NCI-H2171 (cell line): ENCODE data around the gene PLPPR2.
A peak's percentile ranks its signal among the peaks of the same experiment; 100 is the strongest.
"Not testable (repeated sequence)": the region's sequence is repeated elsewhere in the genome, so short reads cannot be mapped to it uniquely, and the experiment has no call there.

ENCODE experiments used
- DNase-seq: peaks from one replicate; lab custom pipeline; 2025; lab: John Stamatoyannopoulos, UW

Gene PLPPR2

DNA sequence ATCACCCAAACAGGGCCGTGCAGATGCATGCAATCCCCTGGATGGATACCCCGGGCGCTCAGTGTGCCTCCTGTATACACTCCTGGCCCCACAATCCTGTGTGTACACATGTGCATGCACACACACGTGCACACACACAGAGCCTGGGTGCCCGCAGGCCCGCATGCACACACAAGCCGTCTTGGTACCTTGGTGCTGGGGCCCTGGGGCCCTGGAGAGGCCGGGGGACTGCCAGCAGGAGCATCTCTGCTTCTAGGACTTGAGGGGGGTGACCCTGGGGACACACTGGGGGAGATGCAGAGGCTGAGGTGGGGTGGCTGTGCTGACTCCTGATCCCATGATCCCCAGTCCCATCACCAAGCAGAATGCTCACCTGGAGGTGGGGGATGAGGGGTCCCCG lies 44.4 kb downstream of the PLPPR2 start:
- DNase-seq, result no peak

DNA sequence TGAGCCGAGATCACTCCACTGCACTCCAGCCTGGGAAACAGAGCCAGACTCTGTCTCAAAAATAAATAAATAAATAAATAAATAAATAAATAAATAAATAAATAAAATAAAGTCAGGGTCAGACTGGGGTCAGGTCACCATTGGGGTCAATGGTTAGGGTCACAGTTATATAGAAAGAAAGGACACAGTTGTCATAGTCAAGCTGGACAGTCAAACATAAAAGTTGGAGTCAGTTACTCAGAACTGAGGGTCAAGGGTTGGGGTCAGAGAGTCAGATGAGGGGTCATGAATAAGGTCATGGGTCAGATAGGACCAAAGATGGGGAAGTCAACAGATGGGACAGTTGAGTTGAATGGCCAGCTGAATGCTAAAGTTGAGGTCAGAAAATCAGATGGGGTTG lies 45.6 kb downstream of the PLPPR2 start:
- no peak for DNase-seq

DNA sequence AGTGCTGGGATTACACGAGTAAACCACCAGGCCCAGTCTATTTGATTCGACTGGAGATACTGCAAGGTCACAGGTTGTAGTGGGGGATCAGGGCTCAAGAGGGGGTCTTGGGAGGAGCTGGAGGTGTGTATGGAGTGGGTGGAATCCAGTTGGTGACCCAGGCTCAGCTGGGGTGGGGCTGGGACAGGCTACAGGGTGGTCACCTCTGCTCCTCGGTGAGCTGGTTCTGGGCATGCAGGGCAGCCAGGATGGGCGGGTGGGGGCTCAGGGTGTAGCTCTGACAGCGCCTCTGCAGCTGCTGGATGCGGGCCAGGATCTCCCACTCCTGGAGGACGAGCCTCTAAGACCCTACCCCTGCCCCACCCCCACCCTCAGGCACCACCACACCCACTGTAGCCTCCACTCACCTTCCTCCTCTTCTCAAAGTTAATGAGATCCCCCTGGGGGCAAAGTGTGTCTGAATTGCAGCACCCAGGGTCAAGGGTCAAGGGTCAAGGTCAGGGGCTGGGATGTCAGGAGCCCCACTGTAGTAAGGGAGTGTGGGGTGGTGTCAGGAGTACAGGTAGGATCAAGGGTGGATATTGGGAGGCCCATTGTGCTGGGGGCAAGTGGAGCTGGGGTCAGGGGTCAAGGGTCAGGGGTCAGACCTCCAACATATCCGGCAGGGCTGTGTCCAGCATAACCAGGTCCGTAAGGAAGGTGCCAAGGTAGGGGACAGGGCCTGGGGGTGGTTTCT lies 46.7 kb downstream of the PLPPR2 start:
- no peak for DNase-seq

DNA sequence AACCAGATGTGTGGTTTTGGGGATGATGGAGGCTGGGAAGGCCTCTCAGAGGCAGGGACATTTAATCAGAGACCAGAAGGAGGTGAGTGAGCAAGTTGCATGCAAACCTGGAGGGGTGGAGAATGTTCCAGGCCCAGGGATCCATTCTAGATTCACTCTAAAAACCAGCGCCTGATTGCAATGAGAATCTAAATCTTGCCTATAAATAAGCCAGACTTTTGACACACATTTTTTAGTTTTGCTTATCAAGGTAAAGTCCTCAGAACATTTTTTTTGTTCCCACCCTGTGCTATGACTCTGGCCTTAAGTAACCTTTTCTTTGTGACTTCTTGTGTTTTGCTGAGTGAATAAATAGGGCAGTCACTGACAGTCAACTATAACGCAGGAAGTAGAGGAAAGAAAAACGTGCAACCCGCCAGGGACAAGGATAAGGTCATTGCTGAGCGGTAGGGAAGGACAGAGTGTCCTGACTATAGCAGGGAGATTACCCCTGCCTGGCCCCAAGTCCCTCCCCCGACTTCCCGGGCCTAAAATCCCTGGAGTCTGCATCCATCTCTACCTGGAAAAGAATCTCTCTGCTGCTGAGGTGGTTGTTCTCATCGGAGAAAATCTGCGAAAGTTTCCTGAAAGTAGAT lies 49.5 kb downstream of the PLPPR2 start:
- DNase-seq, result no peak

DNA sequence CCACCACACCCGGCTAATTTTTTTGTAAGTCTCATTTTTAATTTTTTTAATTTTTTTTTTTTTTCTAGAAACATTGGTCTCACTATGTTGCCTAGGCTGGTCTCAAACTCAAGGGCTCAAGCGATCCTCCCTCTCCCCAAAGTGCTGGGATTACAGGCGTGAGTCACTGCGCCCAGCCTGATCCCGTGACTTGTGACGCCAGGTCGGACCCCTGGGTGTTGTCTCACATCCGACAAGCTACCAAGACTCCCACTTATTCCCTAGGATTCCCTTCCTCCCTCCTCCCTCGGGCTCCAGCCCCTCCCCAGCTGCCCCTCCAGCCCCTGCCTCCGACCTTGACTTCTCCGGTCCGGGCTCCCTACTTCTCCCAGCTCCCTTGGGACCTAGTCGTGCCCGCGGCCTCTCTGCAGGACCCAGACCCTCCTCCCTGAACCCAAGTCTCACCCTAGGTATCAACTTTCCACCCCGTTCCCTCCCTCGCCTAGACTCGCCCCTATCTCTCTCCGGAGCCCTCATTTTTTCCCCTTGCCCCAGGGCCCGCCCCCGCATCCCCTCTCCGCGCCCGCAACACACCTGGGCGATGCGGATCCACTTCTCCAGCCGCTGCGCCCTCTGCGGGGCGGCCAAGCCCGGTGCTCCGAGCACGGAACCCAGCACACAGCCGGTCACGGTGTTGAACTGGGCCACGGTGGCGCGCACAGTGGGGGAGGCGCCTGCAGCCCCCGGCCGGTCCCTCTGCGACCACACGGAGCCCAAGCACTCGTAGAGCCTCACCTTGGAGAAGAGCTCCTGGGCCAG lies 50.8 kb downstream of the PLPPR2 start:
- no peak for DNase-seq

DNA sequence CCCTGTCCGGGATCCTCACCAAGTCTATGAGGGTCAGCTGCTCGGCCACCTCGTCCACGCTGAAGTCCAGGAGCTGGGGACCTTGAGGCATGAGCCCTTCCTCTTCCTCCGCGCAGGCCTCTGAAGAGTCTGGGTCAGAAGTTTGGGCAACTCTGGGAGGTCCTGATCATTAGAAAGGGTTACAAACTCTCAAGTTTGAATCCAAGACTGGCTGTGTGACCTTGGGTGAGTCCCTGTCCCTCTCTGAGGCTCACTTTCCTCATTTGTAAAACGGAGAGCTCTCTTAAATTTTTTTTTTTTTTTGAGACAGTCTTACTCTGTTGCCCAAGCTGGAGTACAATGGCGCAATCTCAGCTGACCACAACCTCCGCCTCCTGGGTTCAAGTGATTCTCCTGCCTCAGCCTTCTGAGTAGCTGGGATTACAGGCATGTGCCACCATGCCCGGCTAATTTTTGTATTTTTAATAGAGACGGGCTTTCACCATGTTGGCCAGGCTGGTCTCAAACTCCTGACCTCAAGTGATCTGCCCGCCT lies 51.5 kb downstream of the PLPPR2 start:
- not testable (repeated sequence) for DNase-seq

DNA sequence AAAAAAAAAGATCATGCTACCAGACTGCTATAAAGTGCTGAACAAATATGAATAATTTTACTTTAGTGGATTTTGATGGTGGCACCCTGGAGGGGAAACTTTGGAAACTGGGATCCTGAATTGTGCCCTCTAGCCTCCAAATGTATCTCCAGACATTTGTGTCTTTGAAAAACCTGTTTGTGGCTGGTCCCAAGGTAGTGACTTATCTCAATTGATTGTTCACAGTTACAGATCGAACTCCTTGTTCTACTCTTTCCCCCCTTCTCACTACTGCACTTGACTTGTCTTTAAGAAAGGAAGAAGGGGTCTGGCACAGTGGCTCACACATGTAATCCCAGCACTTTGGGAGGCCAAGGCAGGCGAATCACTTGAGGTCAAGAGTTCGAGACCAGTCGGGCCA lies 53.4 kb downstream of the PLPPR2 start:
- DNase-seq, result no peak

DNA sequence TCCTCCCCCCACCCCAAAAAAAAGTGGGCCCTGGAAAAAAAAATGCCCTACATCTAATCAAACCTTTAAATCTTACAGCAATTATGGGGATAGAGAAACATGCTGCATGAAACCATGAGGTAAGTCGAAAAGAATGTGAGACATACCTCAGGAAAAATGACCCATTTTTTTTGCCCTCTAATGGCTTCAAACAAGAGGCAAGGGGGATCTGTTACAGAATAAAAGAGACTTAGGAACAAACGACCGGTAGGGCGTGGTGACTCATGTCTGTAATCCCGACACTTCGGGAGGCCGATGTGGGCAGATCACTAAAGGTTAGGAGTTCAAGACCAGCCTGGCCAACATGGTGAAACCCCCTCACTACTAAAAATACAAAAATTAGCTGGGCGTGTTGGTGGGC lies 55.5 kb downstream of the PLPPR2 start:
- DNase-seq, result no peak

DNA sequence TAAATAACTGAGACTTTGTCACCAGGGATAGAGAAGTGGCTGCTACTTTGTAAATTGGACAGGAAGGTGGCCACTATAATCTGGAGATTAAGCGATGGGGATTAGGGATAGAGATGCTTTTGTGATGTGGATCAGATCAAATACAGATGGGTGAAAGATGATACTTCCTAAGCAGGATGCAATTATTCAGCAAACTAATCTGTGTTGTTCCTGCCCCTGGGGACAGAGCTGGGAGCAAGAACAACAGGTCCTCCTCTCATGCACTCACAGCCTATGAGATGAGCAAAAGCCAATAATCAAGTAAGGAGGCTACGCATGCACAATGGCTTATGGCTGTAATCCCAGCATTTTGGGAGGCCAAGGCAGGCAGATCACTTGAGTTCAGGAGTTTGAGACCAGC lies 59.3 kb downstream of the PLPPR2 start:
- peak; percentile 75 for DNase-seq
